ENCODE results near the gene MCTP2. TPM values are rescaled to one million over a fixed set of nuclear protein-coding genes. Genes with fewer than 3 reads are reported as not detected.

MCTP2 gene
- total and polyA plus RNA-seq, 2 of the 8 experiments (the other 6 are each of a cell fraction or from before 2014, with no cell fraction given) = 3.4 to 4.5 TPM

DNA sequence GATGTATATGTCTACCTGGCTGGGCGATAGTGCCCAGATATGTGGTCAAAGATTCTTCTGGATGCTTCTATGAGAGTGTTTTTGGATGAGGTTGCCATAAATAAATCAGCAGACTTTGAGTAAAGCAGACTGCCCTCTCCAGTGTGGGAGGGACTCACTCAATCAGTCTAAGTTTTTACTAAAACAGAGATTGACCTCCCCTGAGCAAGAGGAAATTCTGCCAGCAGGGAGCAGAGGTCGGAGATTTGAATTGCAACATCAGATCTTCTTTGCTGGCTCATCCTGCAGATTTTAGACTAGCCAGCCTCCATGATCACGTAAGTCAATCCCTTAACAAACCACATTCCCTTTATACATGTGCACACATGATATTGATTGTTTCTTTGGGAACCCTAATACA, 300.9 kb downstream of the MCTP2 start (continued):
- TF ChIP-seq CHD2 (IDR thresholded peaks at IDR 0.05; ENCODE audit: low read length) (no peak), CREB1 (IDR thresholded peaks at IDR 0.05) (no peak)
- TF ChIP-seq, protein P1, sequence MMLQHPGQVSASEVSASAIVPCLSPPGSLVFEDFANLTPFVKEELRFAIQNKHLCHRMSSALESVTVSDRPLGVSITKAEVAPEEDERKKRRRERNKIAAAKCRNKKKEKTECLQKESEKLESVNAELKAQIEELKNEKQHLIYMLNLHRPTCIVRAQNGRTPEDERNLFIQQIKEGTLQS (IDR thresholded peaks at IDR 0.05; ENCODE audit: insufficient read depth, low read depth, low read length) = no peak
